Caki2 (cell line): ENCODE measurements around the gene ELAVL1. TPM values are rescaled to one million over a fixed set of nuclear protein-coding genes. Genes with fewer than 3 reads are reported as not detected.
"Not testable (repeated sequence)": the region's sequence is repeated elsewhere in the genome, so short reads cannot be mapped to it uniquely, and the experiment has no call there.

Experiments used
- DNase-seq: peaks from one replicate; pipeline ENCODE4 v3.0.0-alpha.2; 2015; ENCODE audit warnings: low read depth
- in situ Hi-C: cut with HindIII; loops from 2 replicates; pipeline ENCODE4 v1.10.0; 2016; ENCODE audit warnings: low sequenced_read_pairs, low pct_unique_long_range_greater_than_20kb, mixed read lengths
- total RNA-seq: library from RNA; depleted of rRNA; stranded (reverse); fragments of >200 nt; shearing (Covaris generic); gene quantifications from 2 replicates; pipeline ENCODE4 v1.2.3, GENCODE V29; 2014; ENCODE audit warnings: low replicate concordance

Gene ELAVL1
- total RNA-seq, 1 experiment from 2014 or later = 47.1 TPM

GRCh38 chr19:7919610-7920518 lies 85.6 kb downstream of the ELAVL1 start, which contains the start of gene SNAPC2:
TSS of gene SNAPC2 (plus strand) at chr19:7920338. CDS start at chr19:7920367, 29 bp downstream.
- in situ Hi-C loops = no loop called here
- peak; percentile 89 for DNase-seq

- in situ Hi-C loops = no loop called here
- DNase-seq = no peak
Observed at GRCh38 chr19:7918615-7919421, 86.6 kb downstream of the ELAVL1 start.

GRCh38 chr19:7918062-7918614 lies 87.3 kb downstream of the ELAVL1 start:
- in situ Hi-C loops, DNase-seq: not testable (repeated sequence)

DNA sequence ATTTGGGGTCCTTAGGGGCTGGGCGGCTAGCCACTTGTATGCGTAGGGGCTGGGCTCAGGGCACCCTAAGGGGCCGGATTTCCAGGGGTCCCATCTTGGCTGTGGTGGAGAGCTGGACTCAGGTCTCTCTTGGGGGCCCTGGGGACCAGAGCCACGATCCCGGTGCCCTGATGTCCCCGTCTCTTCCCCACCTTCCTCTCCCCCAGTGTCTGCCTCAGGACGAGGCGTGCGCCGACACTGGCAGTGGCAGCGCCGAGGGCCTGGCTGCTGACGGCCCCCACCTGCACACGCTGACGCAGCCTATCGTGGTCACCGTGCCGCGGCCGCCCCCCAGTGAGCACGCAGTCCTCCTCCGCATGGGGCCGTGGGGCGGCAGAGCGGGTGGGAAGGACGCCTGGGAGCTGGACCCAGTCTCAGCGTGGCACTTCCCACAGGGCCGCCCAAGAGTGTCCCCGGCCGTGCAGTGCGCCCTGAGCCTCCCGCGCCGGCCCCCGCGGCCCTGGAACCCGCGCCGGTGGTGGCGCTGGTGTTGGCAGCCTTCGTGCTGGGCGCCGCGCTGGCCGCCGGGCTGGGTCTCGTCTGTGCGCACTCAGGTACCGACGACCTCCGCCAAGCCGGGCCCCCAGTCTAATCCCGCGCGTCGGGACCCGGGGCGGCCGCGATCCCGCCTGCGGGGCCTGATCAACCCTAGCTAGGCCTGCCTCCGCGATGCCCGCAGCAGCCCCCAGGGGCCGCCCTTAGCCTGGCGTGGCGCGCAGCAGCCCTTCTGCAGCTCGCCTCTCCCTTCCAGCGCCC lies 88.0 kb downstream of the ELAVL1 start:
- in situ Hi-C loops = no loop called here
- DNase-seq = no peak

DNA sequence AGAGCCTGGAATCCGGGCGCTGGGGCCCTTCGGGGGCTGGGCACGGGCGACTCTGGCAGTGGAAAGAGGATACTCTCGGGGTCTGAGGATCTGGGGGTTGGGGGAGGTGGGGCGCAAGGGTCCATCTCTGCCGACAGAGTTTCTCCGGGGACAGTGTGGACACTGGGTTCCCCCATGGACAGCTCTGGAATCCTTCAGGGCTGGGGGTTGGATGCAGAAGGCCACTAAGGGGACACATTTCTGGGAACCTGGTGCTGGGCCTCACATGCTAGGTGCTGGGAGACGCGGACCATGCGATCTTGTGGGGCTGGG lies 88.5 kb downstream of the ELAVL1 start:
- DNase-seq = no peak
- in situ Hi-C loops = no loop called here

- in situ Hi-C loops = no loop called here
- DNase-seq = no peak
Observed at GRCh38 chr19:7916103-7916954, 89.1 kb downstream of the ELAVL1 start.

GRCh38 chr19:7915250-7916102 lies 90.0 kb downstream of the ELAVL1 start:
- DNase-seq = no peak
- in situ Hi-C loops = no loop called here

DNA sequence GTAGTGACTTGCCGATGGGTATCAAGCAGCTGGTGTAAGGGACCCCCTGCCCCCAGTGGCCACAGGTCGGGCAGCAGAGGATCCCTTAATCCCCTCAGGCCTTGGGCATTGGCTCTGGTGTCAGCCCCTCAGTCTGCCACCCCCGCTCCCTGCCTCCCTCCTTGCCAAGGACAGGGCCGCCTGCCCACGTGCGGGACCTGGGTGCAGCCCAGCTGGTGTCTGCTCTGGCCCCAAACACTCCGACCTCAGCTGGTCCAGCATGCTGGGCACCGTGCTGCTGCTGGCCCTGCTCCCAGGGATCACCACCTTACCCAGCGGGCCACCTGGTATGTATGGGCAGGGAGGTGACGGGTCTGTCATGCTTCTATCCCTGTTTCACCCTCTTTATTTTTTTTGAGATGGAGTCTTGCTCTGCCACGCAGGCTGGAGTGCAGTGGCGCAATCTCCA lies 90.8 kb downstream of the ELAVL1 start, which contains the start of gene TGFBR3L:
Gene TGFBR3L (plus strand): TSS at position 233 of the 448 bp plus-strand sequence.
- in situ Hi-C loops = no loop called here

DNA sequence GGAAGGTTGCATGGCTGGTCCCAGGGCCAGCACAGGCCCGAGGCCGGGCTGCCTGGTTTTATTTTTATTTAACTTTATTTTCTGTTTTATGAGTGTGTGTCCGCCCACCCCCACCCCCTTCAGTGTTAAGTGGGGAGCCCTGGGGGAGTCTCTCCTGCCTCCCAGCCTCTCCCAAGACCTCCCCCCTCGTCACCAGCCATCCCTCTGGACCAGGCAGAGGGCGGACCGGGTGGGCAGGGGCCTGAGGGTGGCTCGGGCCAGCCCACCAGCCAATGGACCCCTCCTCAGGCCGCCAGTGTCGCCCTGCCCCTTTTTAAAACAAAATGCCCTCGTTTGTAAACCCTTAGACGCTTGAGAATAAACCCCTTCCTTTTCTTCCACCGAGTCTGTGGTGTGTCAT lies 91.3 kb downstream of the ELAVL1 start:
- in situ Hi-C loops = no loop called here
- no peak for DNase-seq

More for the DNA sequence above, 90.8 kb downstream of the ELAVL1 start, which contains the start of gene TGFBR3L:
- DNase-seq = no peak

DNA sequence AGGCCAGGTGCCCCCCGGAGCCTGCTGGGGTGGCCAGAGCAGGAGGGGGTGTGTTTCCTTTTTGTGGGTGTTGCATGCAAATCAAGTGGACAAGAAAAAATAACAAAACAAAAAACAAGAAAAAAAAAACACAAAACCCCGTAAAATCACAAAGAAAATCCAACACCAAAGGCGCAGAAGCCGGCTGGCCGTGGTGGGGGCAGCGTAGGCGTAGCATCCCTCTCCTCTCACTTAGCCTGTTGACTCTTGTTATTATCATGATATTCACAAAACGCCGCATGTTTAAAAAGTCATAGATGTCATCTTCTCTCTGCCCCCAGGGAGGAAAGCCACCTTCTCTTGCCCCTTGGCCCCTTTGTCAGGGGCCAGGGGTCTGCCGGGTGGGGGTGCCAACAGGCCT lies 91.8 kb downstream of the ELAVL1 start:
- no peak for DNase-seq
- in situ Hi-C loops = no loop called here

DNA sequence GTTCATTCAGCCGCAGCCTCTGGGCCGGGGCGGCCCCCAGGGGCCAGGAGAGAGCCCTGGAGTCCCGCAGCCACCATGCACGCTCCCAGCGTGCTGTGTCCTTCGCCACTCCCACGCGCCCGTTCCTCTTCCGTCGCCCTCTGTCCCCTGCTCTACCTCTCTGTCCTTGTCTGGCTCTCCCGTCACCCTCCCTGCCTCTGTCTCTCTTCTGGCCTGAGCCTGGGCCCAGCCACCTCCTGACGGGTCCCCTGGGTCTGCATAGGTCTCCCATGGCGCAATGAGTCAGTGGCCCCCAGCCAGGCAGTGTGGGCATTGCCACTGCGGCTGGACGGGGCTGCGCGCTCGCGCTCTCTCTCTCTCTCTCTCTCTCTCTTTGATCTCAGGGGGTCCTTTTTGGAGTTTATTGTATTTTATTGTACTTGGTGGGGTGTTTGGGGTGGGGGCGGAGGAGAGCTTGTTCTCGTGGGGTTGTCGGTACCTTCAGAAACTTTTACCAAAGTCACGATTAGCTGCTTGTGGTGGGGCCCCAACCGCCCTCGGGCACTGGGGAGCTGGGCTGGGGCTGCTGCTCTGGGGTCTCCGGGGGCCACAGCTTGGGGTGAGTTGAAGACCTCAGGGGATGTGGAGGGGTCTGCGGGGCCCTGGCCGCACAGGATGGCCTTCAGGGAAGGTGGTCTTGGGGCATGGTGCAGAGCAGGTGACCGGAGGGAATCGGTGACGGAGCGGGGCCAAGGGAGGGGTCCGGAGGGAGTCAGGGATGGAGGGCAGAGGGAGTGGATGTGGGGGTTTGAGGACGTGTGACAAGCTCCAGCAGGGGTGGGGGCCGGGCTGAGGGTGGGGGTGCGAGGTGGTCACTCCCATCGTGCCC lies 92.5 kb downstream of the ELAVL1 start:
- DNase-seq = no peak
- in situ Hi-C loops = no loop called here

DNA sequence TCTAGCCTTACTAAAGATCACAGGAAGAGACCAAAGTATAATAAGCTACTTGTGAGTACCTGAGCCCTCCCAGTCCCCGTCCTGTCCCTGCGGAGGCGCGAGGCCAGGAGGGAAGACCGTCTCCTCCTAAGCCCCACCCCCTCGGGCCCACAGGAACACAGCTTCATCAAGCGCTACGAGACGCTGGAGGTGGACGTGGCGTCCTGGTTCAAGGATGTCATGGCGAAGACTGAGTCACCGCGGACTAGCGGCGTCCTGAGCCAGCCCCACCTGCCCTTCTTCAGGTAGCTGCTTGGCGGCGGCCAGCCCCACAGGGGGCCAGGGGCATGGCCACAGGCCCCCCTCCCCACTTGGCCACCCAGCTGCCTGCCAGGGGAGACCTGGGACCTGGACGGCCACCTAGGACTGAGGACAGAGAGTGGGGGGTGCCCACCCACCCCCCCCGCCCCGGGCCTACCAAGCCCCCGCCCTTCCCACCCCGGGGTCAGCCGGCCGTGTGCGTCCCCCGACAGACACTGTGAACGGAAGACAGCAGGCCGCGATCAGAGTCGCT lies 93.2 kb downstream of the ELAVL1 start:
- no peak for DNase-seq
- in situ Hi-C loops = no loop called here

- no peak for DNase-seq
- in situ Hi-C loops = no loop called here
Observed at GRCh38 chr19:7911508-7912143, 93.8 kb downstream of the ELAVL1 start.

- in situ Hi-C loops = no loop called here
- no peak for DNase-seq
Observed at GRCh38 chr19:7910321-7911161, 94.9 kb downstream of the ELAVL1 start.
